ENCODE measurements around the gene LRRC41.

The LRRC41 gene

GRCh38 chr1:46306159-46306530, 2.7 kb upstream of the LRRC41 start:
- H3K36me3 ChIP-seq (ENCODE audit: insufficient read depth, low read length): peaks cover 52% of the 10 kb centered on the region
- DNase-seq (ENCODE audit: low read depth, low spot score): no peak
- H3K27ac ChIP-seq: no peak overlapping the region
- H3K4me3 ChIP-seq: peak overlapping the region; percentile 52
- TF ChIP-seq POLR2AphosphoS5 (IDR thresholded peaks at IDR 0.05; ENCODE audit: borderline replicate concordance, low read depth, low read length) (no peak), EZH2 (IDR thresholded peaks at IDR 0.05) (no peak), FOXP2 (optimal IDR thresholded peaks at IDR 0.05; ENCODE audit: control extremely low read depth, extremely low read length, insufficient read depth) (no peak)
- peak overlapping the region; percentile 31 for H3K9ac ChIP-seq (ENCODE audit: insufficient read length)
- H3K9me3 ChIP-seq (ENCODE audit: low read depth, low read length): no peaks in the 10 kb centered on the region

DNA sequence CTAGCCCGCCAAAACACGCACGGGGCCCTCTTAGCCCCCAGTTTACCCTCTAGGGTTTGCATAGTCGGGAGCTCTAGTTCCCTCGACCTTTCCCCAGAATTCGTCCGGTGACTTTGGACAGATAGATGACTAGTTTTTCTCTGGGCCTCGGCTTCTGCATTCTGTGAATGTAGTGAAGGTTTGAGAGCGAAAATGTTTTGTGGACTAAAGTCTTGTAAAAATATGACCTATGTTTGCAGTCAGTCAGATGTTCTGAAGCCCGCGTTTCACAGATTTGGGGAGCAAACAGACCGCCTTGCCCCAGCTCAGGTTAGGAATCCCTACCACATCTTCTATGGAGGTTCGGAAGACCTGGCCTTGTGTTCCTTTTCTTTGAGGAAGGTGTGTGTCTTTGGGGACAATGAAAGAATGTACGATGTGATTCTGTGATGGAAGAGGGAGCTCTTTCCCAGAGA, 483 bp upstream of the LRRC41 start:
- no peak for DNase-seq (ENCODE audit: low read depth, low spot score)

GRCh38 chr1:46302641-46303037, 777 bp downstream of the LRRC41 start:
- peak overlapping the region; percentile 100 for H3K9ac ChIP-seq (ENCODE audit: insufficient read length)
- no peak for TF ChIP-seq POLR2AphosphoS5 (IDR thresholded peaks at IDR 0.05; ENCODE audit: borderline replicate concordance, low read depth, low read length)
- TF ChIP-seq FOXP2 (optimal IDR thresholded peaks at IDR 0.05; ENCODE audit: control extremely low read depth, extremely low read length, insufficient read depth): no peak
- TF ChIP-seq EZH2 (IDR thresholded peaks at IDR 0.05): no peak
- peak overlapping the region; percentile 88 for H3K27ac ChIP-seq
- H3K9me3 ChIP-seq (ENCODE audit: low read depth, low read length): no peaks in the 10 kb centered on the region
- no peak for DNase-seq (ENCODE audit: low read depth, low spot score)
- H3K4me3 ChIP-seq: peak overlapping the region; percentile 99
- peaks cover 29% of the 10 kb centered on the region for H3K36me3 ChIP-seq (ENCODE audit: insufficient read depth, low read length)

More for the DNA sequence above, 483 bp upstream of the LRRC41 start:
- TF ChIP-seq FOXP2 (optimal IDR thresholded peaks at IDR 0.05; ENCODE audit: control extremely low read depth, extremely low read length, insufficient read depth): no peak
- TF ChIP-seq POLR2AphosphoS5 (IDR thresholded peaks at IDR 0.05; ENCODE audit: borderline replicate concordance, low read depth, low read length): no peak
- TF ChIP-seq EZH2 (IDR thresholded peaks at IDR 0.05): no peak
- Histone ChIP-seq H3K4me3 (peak overlapping the region; percentile 99), H3K9me3 (ENCODE audit: low read depth, low read length) (no peaks in the 10 kb centered on the region), H3K9ac (ENCODE audit: insufficient read length) (peak overlapping the region; percentile 100), H3K36me3 (ENCODE audit: insufficient read depth, low read length) (peaks cover 32% of the 10 kb centered on the region), H3K27ac (peak overlapping the region; percentile 88)

DNA sequence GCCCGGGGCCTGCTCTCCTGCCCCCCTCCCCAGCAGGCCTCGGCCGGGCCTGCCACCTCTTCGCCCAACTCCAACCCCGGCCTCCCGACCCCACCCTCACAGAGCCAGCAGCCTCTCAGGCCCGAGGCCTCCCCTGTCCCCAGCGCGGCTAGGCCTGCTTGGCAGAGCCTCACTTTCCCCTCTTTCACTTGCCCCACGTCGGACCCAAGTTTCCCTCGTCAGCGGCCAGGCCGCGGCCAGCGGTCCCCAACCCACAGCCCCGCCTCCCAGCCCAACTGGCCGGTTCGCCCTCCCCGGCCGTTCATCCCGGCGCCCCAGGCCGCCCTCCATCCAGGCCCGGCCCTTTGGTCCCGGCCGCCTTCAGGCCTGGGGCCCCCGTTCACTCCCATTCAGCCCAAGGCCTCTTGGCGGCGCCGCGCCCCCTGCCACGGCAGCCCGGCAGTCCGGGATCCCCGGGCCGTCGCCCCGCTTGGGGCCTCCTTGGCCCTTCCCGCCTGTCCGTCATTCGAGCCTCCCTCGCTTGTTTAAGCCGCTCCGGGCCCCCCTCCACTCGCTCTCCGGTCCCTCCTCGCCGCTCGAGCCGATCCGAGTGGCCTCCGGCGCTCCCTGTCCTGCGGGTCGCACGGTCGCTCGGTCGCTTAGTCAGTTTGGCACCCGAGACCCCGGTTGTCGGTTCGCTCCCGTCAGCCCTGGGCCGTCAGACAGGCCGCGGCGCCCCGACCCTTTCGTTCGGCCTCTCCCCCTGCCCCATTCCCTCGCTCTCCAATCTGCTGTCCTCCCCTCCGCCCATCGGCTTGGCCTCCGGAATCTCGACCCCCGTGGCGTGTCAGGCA, 1.4 kb downstream of the LRRC41 start:
- TF ChIP-seq EZH2 (IDR thresholded peaks at IDR 0.05) (no peak), POLR2AphosphoS5 (IDR thresholded peaks at IDR 0.05; ENCODE audit: borderline replicate concordance, low read depth, low read length) (no peak), FOXP2 (optimal IDR thresholded peaks at IDR 0.05; ENCODE audit: control extremely low read depth, extremely low read length, insufficient read depth) (no peak)
- Histone ChIP-seq H3K4me3 (peak overlapping the region; percentile 99), H3K9ac (ENCODE audit: insufficient read length) (peak overlapping the region; percentile 100), H3K9me3 (ENCODE audit: low read depth, low read length) (no peaks in the 10 kb centered on the region), H3K27ac (peak overlapping the region; percentile 88), H3K36me3 (ENCODE audit: insufficient read depth, low read length) (peaks cover 29% of the 10 kb centered on the region)
- no peak for DNase-seq (ENCODE audit: low read depth, low spot score)

- no peaks in the 10 kb centered on the region for H3K9me3 ChIP-seq (ENCODE audit: low read depth, low read length)
- H3K9ac ChIP-seq (ENCODE audit: insufficient read length): peak overlapping the region; percentile 100
- no peak for TF ChIP-seq FOXP2 (optimal IDR thresholded peaks at IDR 0.05; ENCODE audit: control extremely low read depth, extremely low read length, insufficient read depth)
- TF ChIP-seq EZH2 (IDR thresholded peaks at IDR 0.05): no peak
- TF ChIP-seq POLR2AphosphoS5 (IDR thresholded peaks at IDR 0.05; ENCODE audit: borderline replicate concordance, low read depth, low read length): no peak
- peak overlapping the region; percentile 99 for H3K4me3 ChIP-seq
- H3K36me3 ChIP-seq (ENCODE audit: insufficient read depth, low read length): peaks cover 30% of the 10 kb centered on the region
- no peak for DNase-seq (ENCODE audit: low read depth, low spot score)
- H3K27ac ChIP-seq: peak overlapping the region; percentile 88
These were observed 2.0 kb downstream of the LRRC41 start for GRCh38 chr1:46301406-46301807.

GRCh38 chr1:46300673-46301405, 2.6 kb downstream of the LRRC41 start:
- DNase-seq (ENCODE audit: low read depth, low spot score): no peak
- peak overlapping the region; percentile 99 for H3K4me3 ChIP-seq
- no peaks in the 10 kb centered on the region for H3K9me3 ChIP-seq (ENCODE audit: low read depth, low read length)
- TF ChIP-seq POLR2AphosphoS5 (IDR thresholded peaks at IDR 0.05; ENCODE audit: borderline replicate concordance, low read depth, low read length) (no peak), FOXP2 (optimal IDR thresholded peaks at IDR 0.05; ENCODE audit: control extremely low read depth, extremely low read length, insufficient read depth) (no peak), EZH2 (IDR thresholded peaks at IDR 0.05) (no peak)
- peaks cover 33% of the 10 kb centered on the region for H3K36me3 ChIP-seq (ENCODE audit: insufficient read depth, low read length)
- H3K27ac ChIP-seq: peak overlapping the region; percentile 88
- H3K9ac ChIP-seq (ENCODE audit: insufficient read length): peak overlapping the region; percentile 100

DNA sequence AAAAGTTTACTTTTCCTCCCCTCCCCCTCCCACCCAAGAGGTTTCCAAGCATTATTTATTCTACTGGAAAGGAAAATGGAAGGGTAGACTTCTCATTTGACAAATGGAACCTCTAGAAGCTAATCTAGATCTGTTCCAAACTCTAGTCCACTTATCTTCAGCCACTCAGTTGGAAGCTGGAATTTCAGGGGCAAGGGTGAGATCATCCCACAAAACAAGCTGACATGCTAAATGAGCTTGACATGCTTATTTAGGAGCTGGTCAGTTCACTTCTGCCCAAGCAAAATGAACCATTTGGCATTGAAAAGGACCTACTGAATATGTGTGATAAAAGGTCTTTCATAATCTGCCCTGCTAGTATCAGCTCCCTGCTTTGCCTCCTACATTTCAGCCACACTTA, 5.0 kb downstream of the LRRC41 start:
- Histone ChIP-seq H3K9ac (ENCODE audit: insufficient read length) (no peak overlapping the region), H3K36me3 (ENCODE audit: insufficient read depth, low read length) (peaks cover 45% of the 10 kb centered on the region)
- TF ChIP-seq POLR2AphosphoS5 (IDR thresholded peaks at IDR 0.05; ENCODE audit: borderline replicate concordance, low read depth, low read length) (no peak), FOXP2 (optimal IDR thresholded peaks at IDR 0.05; ENCODE audit: control extremely low read depth, extremely low read length, insufficient read depth) (no peak), EZH2 (IDR thresholded peaks at IDR 0.05) (no peak)

GRCh38 chr1:46295306-46295705, 8.1 kb downstream of the LRRC41 start:
- DNase-seq (ENCODE audit: low read depth, low spot score): no peak
- H3K9ac ChIP-seq (ENCODE audit: insufficient read length): no peak overlapping the region
- no peak overlapping the region for H3K4me3 ChIP-seq
- no peak overlapping the region for H3K27ac ChIP-seq
- H3K36me3 ChIP-seq (ENCODE audit: insufficient read depth, low read length): peaks cover 45% of the 10 kb centered on the region
- no peak for TF ChIP-seq POLR2AphosphoS5 (IDR thresholded peaks at IDR 0.05; ENCODE audit: borderline replicate concordance, low read depth, low read length)
- no peak for TF ChIP-seq EZH2 (IDR thresholded peaks at IDR 0.05)
- TF ChIP-seq FOXP2 (optimal IDR thresholded peaks at IDR 0.05; ENCODE audit: control extremely low read depth, extremely low read length, insufficient read depth): no peak
- H3K9me3 ChIP-seq (ENCODE audit: low read depth, low read length): no peaks in the 10 kb centered on the region

More for the DNA sequence above, 5.0 kb downstream of the LRRC41 start:
- DNase-seq (ENCODE audit: low read depth, low spot score): no peak
- no peaks in the 10 kb centered on the region for H3K9me3 ChIP-seq (ENCODE audit: low read depth, low read length)
- no peak overlapping the region for H3K4me3 ChIP-seq
- H3K27ac ChIP-seq: no peak overlapping the region
